GM12878 (cell line): ENCODE results near the gene RAD51B. TPM values are rescaled to one million over a fixed set of nuclear protein-coding genes. Genes with fewer than 3 reads are reported as not detected.

Experiments
- ATAC-seq: fragments of 200-7000 bp; cut with Tn5 transposase; 3 replicates; pipeline ENCODE4 v1.9.1; 2020; ENCODE audit warnings: mild to moderate bottlenecking, moderate library complexity
- BruUV-seq: library from RNA; stranded (reverse); fragments of 400-500 nt; replicated peaks from 2 replicates; lab custom pipeline; 2021; lab: Mats Ljungman, UMichigan
- CTCF ChIA-PET: fragments of 300-600 bp; sonication (Branson Sonifier 250); formaldehyde crosslinking; extraction: SDS; loops from one replicate; lab custom pipeline; 2021; ENCODE audit warnings: inconsistent platforms; lab: Yijun Ruan, JAX
- POLR2A ChIA-PET: fragments of 350-600 bp; formaldehyde crosslinking; extraction: SDS; loops from one replicate; lab custom pipeline; 2021; ENCODE audit warnings: inconsistent platforms; lab: Charles Lee
- RAD21 ChIA-PET: fragments of 300-600 bp; sonication (Branson Sonifier 250); formaldehyde crosslinking; loops from one replicate; lab custom pipeline; 2023; ENCODE audit warnings: antibody characterized with exemption; ENCODE audit not compliant: unreplicated experiment; lab: Charles Lee
- SMC1A ChIA-PET: fragments of 300-600 bp; sonication (Branson Sonifier 250); formaldehyde crosslinking; loops from one replicate; lab custom pipeline; 2023; ENCODE audit not compliant: unreplicated experiment, uncharacterized antibody; lab: Charles Lee
- DNase-seq: peaks from one replicate; pipeline ENCODE4 v3.0.0-alpha.2; 2011; ENCODE audit warnings: low read depth, low spot score
- FAIRE-seq: peaks from 3 replicates; lab custom pipeline; 2011; peaks lifted over from hg19 to GRCh38; lab: Jason Lieb, UNC
- H2AFZ ChIP-seq: 2 replicates; pipeline ENCODE4 v1.6.0; 2011; ENCODE audit warnings: low read depth, low read length, control low read depth; ENCODE audit not compliant: control insufficient read depth
- H3K27ac ChIP-seq: 2 replicates; pipeline ENCODE4 v1.5.1; 2011; ENCODE audit warnings: control low read depth; ENCODE audit not compliant: control insufficient read depth, insufficient read depth
- H3K27me3 ChIP-seq, 2 experiments: replicated peaks in 1 of 2; 2 replicates each; pipeline versions ENCODE4 v1.6.0 to v1.6.1; 2011; ENCODE audit warnings: low read length in 1 of 2; ENCODE audit not compliant: control insufficient read depth in 2 of 2, insufficient read depth in 2 of 2
- H3K36me3 ChIP-seq, 2 experiments: 2 replicates each; pipeline ENCODE4 v1.5.1; 2011; ENCODE audit warnings: low read length in 1 of 2; ENCODE audit not compliant: control insufficient read depth in 2 of 2, insufficient read depth in 2 of 2
- H3K4me1 ChIP-seq: 2 replicates; pipeline ENCODE4 v1.6.1; 2011; ENCODE audit warnings: mild to moderate bottlenecking, low read length, moderate library complexity, mixed read lengths; ENCODE audit not compliant: control insufficient read depth, insufficient read depth
- H3K4me2 ChIP-seq: 2 replicates; pipeline ENCODE4 v1.6.0; 2011; ENCODE audit warnings: control low read depth; ENCODE audit not compliant: control insufficient read depth, insufficient read depth
- H3K4me3 ChIP-seq: fragments of 200-600 bp; sonication (generic); 2 replicates; pipeline ENCODE4 v1.5.1; 2016
- H3K79me2 ChIP-seq: 2 replicates; pipeline ENCODE4 v1.6.0; 2011; ENCODE audit warnings: low read length; ENCODE audit not compliant: control insufficient read depth, insufficient read depth
- H3K9ac ChIP-seq: 2 replicates; pipeline ENCODE4 v1.8.0; 2011; ENCODE audit warnings: low read length, control low read depth, mixed read lengths; ENCODE audit not compliant: control insufficient read depth, insufficient read depth
- H3K9me3 ChIP-seq: replicated peaks from 3 replicates; pipeline ENCODE4 v1.5.1; 2011; ENCODE audit warnings: mild to moderate bottlenecking, low read length; ENCODE audit not compliant: control insufficient read depth, insufficient read depth
- H4K20me1 ChIP-seq: 2 replicates; pipeline ENCODE4 v1.6.0; 2011; ENCODE audit not compliant: control insufficient read depth, insufficient read depth
- CEBPZ ChIP-seq: fragments of 150-350 bp; IDR thresholded peaks from 2 replicates; pipeline ENCODE4 v1.6.1; 2016; ENCODE audit warnings: low read depth, low read length
- ESRRA ChIP-seq: IDR thresholded peaks from 2 replicates; pipeline ENCODE4 v1.6.1; 2012; ENCODE audit warnings: mild to moderate bottlenecking, low read length, improper control_type of control experiment
- ETV6 ChIP-seq, 2 experiments: fragments of 450-650 bp in 1 of 2; IDR thresholded peaks in 1 of 2; conservative IDR thresholded peaks in 1 of 2; 2 replicates each; pipeline ENCODE4 v1.6.1; 2014; ENCODE audit warnings: antibody characterized with exemption in 1 of 2, borderline replicate concordance in 1 of 2, low read depth in 1 of 2, mild to moderate bottlenecking in 1 of 2, moderate library complexity in 1 of 2
- FOXK2 ChIP-seq: fragments of 450-650 bp; IDR thresholded peaks from 2 replicates; pipeline ENCODE4 v1.6.1; 2017; ENCODE audit warnings: mild to moderate bottlenecking, moderate library complexity
- HCFC1 ChIP-seq: fragments of 150-350 bp; IDR thresholded peaks from 2 replicates; pipeline ENCODE4 v1.6.1; 2014; ENCODE audit warnings: low read length
- HDGF ChIP-seq: fragments of 450-650 bp; IDR thresholded peaks from 2 replicates; pipeline ENCODE4 v1.6.1; 2016; ENCODE audit warnings: antibody characterized with exemption
- MLLT1 ChIP-seq: fragments of 450-650 bp; IDR thresholded peaks from 2 replicates; pipeline ENCODE4 v1.6.1; 2016; ENCODE audit warnings: mild to moderate bottlenecking
- MTA2 ChIP-seq: fragments of 450-650 bp; IDR thresholded peaks from 2 replicates; pipeline ENCODE4 v1.6.1; 2016; ENCODE audit warnings: low read depth, mild to moderate bottlenecking, moderate library complexity
- PAX5 ChIP-seq: IDR thresholded peaks from 2 replicates; pipeline ENCODE4 v1.6.1; 2011; ENCODE audit warnings: low read depth, low read length, borderline replicate concordance
- PKNOX1 ChIP-seq: fragments of 450-650 bp; IDR thresholded peaks from 2 replicates; pipeline ENCODE4 v1.6.1; 2016; ENCODE audit warnings: mild to moderate bottlenecking
- POLR2A ChIP-seq: IDR thresholded peaks from 2 replicates; pipeline ENCODE4 v1.6.1; 2011; ENCODE audit warnings: low read depth, mild to moderate bottlenecking, low read length
- SIX5 ChIP-seq: IDR thresholded peaks from 2 replicates; pipeline ENCODE4 v1.6.1; 2011; ENCODE audit warnings: mild to moderate bottlenecking, low read depth, low read length, moderate library complexity; ENCODE audit not compliant: severe bottlenecking
- ZNF217 ChIP-seq: fragments of 450-650 bp; IDR thresholded peaks from 2 replicates; pipeline ENCODE4 v1.6.1; 2017; ENCODE audit warnings: antibody characterized with exemption, mild to moderate bottlenecking
- WGBS: methylation state at CpG from one replicate; pipeline ENCODE4 v1.1.6; 2016; ENCODE audit warnings: low lambda C conversion rate; ENCODE audit not compliant: insufficient replicate concordance, insufficient coverage; ENCODE audit errors: missing lambda C conversion rate; 5-methylcytosine and 5-hydroxymethylcytosine counted together
- in situ Hi-C: fragments of 300-500 bp; cut with MboI; formaldehyde crosslinking; loops from 9 replicates; pipeline ENCODE4 v1.14.3; 2018; ENCODE audit warnings: mixed read lengths
- intact Hi-C: fragments of 100-400 bp; cut with micrococcal nuclease; formaldehyde crosslinking; loops from one replicate; pipeline ENCODE4 v1.14.2; 2022; ENCODE audit not compliant: unreplicated experiment
- polyA plus RNA-seq, 11 experiments: library from polyadenylated mRNA; depleted of rRNA in 4 of 11; unstranded in 6 of 11; stranded (reverse) in 5 of 11; fragments of >200 nt; fragmentation: Nextera tagmentation in 4 of 11; fragmentation: Illumina TruSeq in 1 of 11; extraction: Ambion mirVana in 4 of 11; extraction: Trizol in 1 of 11; gene quantifications; 1 replicate in 1 of 11; 2 replicates in 10 of 11; pipeline versions ENCODE4 v1.2.1 to v1.2.3, GENCODE V29; 2011 to 2016; ENCODE audit warnings: inconsistent platforms in 2 of 11, missing spikeins in 2 of 11, low read depth in 1 of 11
- total RNA-seq, 4 experiments: library from RNA; depleted of rRNA in 3 of 4; stranded (reverse); fragments of >200 nt in 3 of 4; fragmentation: Illumina TruSeq in 1 of 4; extraction: Trizol in 1 of 4; gene quantifications; 2 replicates each; pipeline versions ENCODE4 v1.2.1 to v1.2.3, GENCODE V29; 2013 to 2021
- TF ChIP-seq, protein P1 (sequence below): IDR thresholded peaks from 2 replicates; pipeline ENCODE4 v1.6.1; 2012; ENCODE audit warnings: low read length, inconsistent platforms
- TF ChIP-seq, protein P2 (sequence below): IDR thresholded peaks from 2 replicates; pipeline ENCODE4 v1.6.1; 2012; ENCODE audit warnings: low read depth, low read length, improper control_type of control experiment

The RAD51B gene
- total and polyA plus RNA-seq, 10 of the 15 experiments (the other 5 are each of a cell fraction or from before 2014, with no cell fraction given), result 9.8 to 26.8 (median 21.3) TPM

DNA sequence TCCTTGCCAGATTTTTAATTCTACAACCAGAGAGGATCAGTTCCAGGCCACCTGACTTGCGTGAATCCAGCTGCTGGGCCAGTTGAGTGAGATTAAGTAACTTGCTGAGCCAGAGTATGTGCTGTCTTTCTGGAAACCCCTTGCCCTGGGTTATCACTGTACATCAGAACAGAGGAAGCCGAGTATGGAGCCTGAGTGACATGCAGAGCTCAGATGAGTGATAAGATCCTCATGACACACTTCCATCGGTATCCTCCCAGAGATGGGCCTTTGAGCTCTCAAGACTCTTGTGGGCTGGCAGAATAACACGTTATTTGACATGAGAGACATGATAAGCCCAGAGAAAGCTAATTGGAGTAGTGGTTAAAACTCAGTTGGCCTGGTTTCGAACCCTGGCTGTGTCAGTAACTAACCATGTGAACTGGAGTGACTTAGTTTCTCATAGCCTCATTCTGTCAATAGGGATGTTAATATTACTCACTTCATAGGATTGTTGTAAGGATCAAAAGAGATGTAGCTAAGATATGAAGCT is 585.1 kb downstream of the RAD51B start:
- RAD21 ChIA-PET, result interaction anchor here (0.8 to 12.9 kb wide), 32 partner anchors 13 to 461 kb away, joined by 3 to 208 read pairs (median 8); partner anchors contain the start of gene ZFP36L1
- H3K27ac ChIP-seq, result peak overlapping the region; percentile 100
- no peak for TF ChIP-seq ETV6 (conservative IDR thresholded peaks at IDR 0.05 in 1 of 2, IDR thresholded peaks at IDR 0.05 in 1 of 2; ENCODE audit: borderline replicate concordance in 1 of 2, low read depth in 1 of 2)
- TF ChIP-seq ESRRA, result no peak
- no peak for TF ChIP-seq ZNF217
- peak; percentile 22 for TF ChIP-seq HDGF
- no peak for TF ChIP-seq FOXK2
- no peak for TF ChIP-seq PAX5
- TF ChIP-seq CEBPZ, result no peak
- peak; percentile 95 for TF ChIP-seq PKNOX1
- TF ChIP-seq MTA2, result peak; percentile 50
- TF ChIP-seq POLR2A, result 0 out of 2 replicates have a peak, but pooled peaks have one; percentile 36
- TF ChIP-seq MLLT1, result peak; percentile 54; the same call in 1 of the 2 replicates
- TF ChIP-seq SIX5, result no peak
- TF ChIP-seq, protein P1, sequence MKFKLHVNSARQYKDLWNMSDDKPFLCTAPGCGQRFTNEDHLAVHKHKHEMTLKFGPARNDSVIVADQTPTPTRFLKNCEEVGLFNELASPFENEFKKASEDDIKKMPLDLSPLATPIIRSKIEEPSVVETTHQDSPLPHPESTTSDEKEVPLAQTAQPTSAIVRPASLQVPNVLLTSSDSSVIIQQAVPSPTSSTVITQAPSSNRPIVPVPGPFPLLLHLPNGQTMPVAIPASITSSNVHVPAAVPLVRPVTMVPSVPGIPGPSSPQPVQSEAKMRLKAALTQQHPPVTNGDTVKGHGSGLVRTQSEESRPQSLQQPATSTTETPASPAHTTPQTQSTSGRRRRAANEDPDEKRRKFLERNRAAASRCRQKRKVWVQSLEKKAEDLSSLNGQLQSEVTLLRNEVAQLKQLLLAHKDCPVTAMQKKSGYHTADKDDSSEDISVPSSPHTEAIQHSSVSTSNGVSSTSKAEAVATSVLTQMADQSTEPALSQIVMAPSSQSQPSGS, result no peak; the same call in 1 of the 2 replicates
- TF ChIP-seq, protein P2, sequence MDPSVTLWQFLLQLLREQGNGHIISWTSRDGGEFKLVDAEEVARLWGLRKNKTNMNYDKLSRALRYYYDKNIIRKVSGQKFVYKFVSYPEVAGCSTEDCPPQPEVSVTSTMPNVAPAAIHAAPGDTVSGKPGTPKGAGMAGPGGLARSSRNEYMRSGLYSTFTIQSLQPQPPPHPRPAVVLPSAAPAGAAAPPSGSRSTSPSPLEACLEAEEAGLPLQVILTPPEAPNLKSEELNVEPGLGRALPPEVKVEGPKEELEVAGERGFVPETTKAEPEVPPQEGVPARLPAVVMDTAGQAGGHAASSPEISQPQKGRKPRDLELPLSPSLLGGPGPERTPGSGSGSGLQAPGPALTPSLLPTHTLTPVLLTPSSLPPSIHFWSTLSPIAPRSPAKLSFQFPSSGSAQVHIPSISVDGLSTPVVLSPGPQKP, result no peak
- no peak for TF ChIP-seq HCFC1

More for the DNA sequence above, 585.1 kb downstream of the RAD51B start:
- no peaks in the 10 kb centered on the region; the same call in 2 of the 3 replicates for H3K9me3 ChIP-seq
- H3K4me2 ChIP-seq, result peak overlapping the region; percentile 75
- in situ Hi-C loops (loop anchor here (5.0 kb wide), 1 partner anchor 388 kb away; the partner anchor contains the start of gene ZFP36L1), intact Hi-C loops (loop anchor here (2.0 to 10.0 kb wide), 5 partner anchors 137 to 460 kb away; partner anchors contain the start of gene ZFP36L1)
- FAIRE-seq, result no peak
- DNase-seq, result no peak
- H3K4me1 ChIP-seq, result peaks cover 73% of the 10 kb centered on the region
- peaks cover 4% of the 10 kb centered on the region for H3K79me2 ChIP-seq
- H2AFZ ChIP-seq, result no peak overlapping the region
- H3K9ac ChIP-seq, result peak overlapping the region; percentile 71
- ChIA-PET SMC1A (interaction anchor here (0.6 to 13.3 kb wide), 38 partner anchors 12 to 416 kb away, joined by 3 to 251 read pairs (median 6); partner anchors contain the start of gene ZFP36L1), CTCF (interaction anchor here (0.6 to 10.6 kb wide), 20 partner anchors 19 to 461 kb away, joined by 3 to 143 read pairs (median 4); no protein-coding TSS in a partner anchor), POLR2A (interaction anchor here (0.6 to 6.9 kb wide), 23 partner anchors 29 to 416 kb away, joined by 3 to 103 read pairs (median 5); partner anchors contain the start of gene ZFP36L1)
- H3K27me3 ChIP-seq, result no peaks in the 10 kb centered on the region
- 48% methylated on average over 5 of the region's 5 CpGs for WGBS
- peak; percentile 47 for ATAC-seq
- no TSS peak for BruUV-seq
- no peak overlapping the region for H3K4me3 ChIP-seq
- H4K20me1 ChIP-seq, result no peaks in the 10 kb centered on the region
- H3K36me3 ChIP-seq, result no peaks in the 10 kb centered on the region
